C1 segment of cervical spinal cord (tissue), 14 donors: ENCODE data around the gene TIMM10.
A peak's percentile ranks its signal among the peaks of the same experiment; 100 is the strongest.

ENCODE experiments used
- DNase-seq, 14 donors: peaks; one replicate each; lab custom pipeline; 2025; lab: John Stamatoyannopoulos, UW

Gene TIMM10

GRCh38 chr11:57484141-57484710 is 46.3 kb downstream of the TIMM10 start:
- no peak for DNase-seq

DNA sequence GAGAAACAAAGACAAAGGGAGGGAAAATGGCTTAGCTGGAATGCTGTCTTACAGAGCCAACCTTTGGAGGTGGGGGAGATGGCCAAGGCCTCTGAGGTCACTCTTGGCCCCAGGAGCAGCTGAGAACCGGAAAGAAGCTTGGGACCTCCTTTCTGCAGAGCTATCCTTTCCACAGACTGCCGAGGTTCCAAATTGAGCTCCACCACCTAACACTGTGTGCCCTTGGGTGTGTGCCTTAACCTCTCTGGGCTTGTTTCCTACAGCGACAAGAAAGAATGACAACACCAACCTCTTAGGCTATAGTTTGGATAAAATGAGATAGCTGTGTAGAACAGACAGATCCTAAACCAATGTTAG is 47.0 kb downstream of the TIMM10 start:
- no peak for DNase-seq

DNA sequence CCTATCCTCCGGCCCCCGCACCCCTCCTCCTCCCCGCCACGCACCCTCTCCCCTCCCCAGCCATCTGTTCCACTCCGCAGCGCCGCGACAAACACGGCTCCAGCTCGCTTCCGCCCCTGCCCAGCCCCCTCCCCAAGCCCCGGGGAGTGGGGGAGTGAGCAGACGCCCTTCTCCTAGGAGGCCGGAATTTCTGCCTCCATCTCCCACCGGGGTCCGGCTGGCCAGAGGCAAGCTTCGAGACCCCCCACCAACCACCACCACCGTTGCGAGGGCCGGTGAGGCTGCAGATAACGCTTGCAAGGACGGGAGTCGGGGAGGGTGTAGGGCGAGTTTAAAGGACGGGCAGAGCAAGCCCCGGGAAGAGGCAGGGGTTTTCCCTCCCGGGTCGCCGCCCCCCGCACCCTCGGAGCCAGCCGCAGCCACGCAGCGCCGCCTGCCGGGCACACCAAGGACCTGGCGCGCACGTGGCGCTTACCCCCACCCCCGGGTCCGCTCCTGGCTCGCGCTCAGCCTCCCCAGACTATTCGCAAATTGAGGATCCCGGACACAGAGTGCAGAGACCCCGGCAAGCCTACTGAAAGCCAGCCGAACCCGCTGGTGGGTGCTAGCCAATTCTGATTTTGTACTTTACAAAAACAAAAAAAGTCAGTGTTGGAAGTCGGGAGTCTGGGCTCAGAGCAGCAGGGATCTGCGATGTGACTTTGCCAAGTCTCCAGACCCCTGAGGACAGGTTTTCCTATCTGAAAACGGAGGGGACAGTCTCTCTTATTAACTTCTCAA is 47.6 kb downstream of the TIMM10 start:
- DNase-seq: peak in 1 of 14 donors; percentile 16

DNA sequence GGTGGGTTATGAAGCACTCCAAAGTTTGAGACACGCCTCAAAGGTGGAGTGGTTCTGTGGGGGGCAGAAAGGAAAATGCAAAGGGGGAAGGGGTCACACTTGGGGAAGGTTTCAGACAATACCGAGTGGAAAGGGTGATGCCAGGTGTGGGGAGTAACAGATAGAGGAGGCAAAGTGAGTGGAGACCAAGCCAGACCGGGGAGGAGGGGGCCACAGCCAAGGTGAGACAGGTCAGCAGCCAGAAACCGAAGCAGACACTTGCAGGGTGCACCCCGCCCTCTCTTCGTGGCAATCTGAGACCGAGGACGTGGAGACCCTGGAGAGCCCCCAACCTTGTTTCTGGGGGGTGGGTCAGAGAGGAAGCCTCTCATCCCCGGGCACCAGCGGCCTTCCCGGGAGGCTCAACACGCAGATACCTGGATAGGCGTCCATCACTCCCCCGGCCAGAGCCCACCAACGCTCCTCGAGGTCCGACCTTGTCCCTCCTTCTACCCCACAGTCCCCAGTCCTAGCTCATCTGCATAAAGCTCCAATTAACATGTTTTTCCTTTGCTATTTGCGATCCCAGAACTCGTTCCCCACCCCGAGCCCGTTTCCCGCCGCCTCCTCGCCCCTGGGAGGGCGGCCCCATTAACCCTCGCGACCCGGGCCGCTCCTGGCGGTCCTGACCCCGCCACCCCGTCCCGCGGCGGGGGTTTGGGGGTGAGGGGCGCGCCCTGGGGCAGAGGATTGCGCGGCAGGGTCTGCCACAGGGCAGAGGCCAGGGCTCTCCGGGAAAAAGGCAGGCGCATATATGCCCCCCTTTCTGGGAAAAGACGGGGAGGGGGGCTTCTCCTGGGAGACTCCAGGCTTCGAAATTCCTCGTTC is 48.4 kb downstream of the TIMM10 start:
- DNase-seq: no peak

GRCh38 chr11:57481315-57481714 is 49.2 kb downstream of the TIMM10 start:
- no peak for DNase-seq

DNA sequence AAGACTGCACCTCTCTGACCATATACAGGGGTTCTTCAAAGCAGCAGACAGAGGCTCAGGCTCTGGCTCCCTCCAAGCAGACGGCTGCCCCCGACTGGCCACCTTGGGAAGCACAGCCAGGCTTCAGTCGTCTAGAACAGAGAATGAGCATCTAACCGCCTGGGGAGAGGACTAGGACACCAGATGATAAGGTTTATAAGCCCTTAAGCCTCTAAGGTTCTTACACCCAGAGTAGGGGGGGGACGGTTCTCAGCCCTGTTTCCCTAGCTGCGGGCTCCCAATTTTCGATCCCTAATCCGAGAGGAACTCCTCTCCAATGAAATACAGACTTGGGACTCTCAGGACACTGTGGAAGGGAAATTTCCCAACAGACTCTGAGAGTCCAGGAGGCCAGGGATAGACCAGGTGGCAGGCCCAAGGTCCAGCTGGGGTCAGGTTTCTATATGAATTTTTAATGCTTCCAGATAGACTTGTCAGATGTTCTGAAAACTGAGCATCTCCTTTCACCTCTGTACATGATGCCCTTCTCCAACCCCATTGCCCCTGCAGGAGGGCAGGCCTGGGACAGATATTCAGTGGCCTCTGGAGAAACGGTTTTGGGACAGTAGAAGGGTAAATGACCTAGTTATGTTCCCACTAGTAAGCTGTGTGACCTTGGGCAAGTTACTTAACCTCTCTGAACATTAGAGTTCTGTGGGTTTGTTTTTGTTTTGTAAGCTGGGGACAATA is 50.0 kb downstream of the TIMM10 start:
- peak in 2 of 14 donors; percentile 4 to 7 for DNase-seq

- DNase-seq: no peak
Measured at GRCh38 chr11:57479911-57480310, 50.6 kb downstream of the TIMM10 start.

DNA sequence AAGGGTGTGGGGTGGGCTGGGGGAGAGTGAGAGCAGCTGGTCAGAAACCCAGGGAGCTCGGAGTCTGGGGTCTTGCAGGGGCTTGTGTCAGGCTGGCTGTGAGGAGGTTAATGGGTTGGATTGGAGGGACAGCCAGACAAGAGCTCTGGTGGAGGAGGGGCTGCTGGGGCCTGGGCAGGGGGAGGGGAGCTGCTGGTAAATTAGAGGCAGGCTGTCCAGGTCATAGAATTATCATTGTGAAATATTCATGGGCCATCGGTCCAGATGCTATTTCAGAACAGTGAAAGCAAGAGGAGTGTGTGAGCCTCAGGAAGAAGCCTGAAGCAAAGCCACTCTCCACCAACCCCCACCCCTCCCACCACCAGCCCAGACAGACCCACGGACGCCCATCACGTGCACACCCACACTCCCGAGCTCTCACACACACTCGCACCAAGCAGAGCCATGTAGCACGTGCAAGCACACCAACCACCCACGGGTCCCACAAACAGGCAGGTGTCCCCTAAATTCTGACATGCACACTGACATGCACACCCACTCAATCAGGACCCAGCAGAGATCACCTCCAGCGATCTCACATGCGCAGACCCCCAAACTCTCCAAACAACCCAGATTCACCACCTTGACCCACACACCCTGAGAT is 51.4 kb downstream of the TIMM10 start:
- DNase-seq: no peak
